ENCODE data around the gene PRKD2.

PRKD2 gene

DNA sequence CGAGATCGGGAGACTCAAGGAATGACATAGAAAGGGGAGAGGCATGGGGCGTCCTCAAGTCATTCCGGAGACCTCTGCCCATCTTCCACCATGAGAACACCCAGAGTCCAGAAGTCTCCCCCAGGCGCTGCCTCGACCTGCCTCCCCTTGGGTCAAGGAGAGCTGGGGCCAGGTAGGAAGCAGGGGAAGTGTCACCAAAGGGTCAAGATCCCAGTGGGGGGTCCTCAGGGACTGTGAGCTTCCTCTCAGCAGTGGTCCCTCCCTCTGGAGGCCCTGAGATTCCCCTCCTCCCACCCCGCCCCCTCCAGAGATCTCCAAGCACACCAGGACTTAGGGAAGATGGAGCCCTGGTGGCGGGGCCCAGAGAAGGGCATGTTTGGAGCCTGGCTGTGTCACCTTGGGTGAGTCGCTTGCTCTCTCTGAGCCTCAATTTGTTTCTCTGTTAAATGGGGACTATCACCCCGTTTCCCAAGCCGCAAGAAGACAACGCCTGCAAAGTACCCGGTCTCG is 56.9 kb downstream of the PRKD2 start:
- DNase-seq, result no peak

DNA sequence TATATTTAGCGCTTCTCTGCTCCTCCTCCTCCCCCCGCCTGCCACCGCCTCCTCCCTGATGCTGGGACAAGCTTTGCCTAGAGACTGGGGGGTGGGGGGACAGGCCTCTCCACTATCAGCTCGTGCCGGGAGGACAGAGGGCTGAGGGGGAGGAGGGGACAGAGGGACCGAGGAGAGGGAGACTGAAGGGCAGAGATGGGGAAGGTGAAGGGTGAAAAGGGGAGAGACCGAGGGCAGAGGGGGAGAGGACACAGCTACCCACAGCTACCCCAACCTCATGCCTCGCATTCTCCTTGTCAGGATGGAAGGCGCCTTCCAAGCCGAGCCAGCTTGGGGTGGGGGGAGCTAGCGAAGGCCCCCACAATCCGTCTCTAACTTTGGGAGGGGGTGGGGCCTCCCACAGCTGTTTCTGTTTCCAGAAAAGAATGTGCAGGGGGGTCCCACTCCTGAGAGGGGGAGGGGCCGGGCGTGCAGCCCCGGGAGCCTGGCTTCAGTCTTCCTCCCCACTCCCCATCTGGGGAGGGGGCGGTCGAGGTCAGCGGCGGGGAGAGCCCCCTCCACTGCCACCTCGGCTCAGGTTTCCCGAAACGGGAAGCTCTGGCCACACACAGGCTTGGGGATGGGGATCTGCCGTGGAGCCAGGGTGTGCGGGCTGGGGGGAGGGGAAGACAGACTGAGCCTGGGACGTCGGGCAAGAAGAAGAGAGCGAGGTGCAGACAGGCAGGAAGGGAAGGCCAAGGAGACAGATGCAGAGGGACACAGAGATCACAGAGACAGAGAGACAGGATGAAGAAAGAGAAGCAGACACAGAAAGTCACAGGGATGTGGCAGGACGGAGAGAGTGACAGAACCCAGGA is 57.5 kb downstream of the PRKD2 start:
- DNase-seq, result no peak

DNA sequence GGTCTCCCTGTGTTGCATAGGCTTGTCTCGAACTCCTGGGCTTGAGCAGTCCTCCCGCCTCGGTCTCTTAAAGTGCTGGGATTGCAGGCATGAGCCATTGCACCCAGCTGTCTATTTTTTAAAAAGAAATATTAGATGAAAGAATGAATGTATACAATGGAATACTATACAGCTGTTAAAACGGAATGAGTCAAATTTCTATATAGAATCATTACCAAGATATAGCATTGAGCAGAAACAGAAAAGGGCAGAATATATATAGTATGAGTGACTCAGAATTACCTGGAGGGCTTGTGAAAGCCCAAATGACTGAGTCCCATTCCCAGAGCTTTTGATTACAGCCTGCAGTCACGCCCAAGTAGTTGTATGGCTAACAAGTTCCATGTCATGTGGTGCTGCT is 60.4 kb downstream of the PRKD2 start:
- no peak for DNase-seq

DNA sequence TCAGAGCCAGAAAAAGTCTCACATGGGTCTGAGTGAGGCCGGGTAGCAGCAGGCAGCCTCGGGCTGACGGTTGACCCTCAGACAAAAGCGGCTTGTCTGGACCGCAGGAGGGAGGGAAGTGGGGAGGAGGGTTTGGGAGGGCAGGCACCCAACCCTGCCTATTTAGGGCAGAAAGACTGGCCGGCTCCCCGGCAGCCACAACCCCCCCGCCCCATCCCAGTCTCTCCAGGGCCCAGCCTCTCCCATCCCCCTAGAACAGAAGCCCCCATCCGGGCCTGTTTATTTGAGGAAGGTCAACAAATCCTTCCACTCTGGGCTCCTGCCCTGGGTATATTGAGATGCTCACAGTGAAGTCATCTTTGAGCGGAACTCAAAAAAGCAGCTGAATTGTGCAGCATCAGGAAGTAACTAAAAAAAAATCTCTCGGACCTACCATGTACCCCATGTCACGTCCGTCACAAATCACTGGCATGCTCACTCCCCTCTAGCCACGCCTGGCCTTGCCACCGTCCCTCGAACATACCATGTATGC is 62.2 kb downstream of the PRKD2 start:
- DNase-seq, result no peak

DNA sequence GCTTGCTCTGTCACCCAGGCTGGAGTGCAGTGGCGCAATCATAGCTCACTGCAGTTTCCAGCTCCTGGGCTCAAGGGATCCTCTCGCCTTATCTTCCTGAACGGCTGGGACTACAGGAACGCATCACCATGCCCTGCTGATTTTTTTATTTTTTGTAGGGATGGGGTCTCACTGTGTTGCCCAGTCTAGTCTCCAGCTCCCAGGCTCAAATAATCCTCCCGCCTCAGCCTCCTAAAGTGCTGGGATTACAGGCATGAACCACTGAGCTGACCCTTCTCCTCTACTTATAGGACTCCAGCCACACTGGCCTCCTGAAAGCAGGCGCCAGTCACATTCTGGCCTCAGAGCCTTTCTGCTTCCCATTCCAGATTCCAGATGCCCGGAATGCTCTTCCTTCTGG is 66.5 kb downstream of the PRKD2 start:
- no peak for DNase-seq

DNA sequence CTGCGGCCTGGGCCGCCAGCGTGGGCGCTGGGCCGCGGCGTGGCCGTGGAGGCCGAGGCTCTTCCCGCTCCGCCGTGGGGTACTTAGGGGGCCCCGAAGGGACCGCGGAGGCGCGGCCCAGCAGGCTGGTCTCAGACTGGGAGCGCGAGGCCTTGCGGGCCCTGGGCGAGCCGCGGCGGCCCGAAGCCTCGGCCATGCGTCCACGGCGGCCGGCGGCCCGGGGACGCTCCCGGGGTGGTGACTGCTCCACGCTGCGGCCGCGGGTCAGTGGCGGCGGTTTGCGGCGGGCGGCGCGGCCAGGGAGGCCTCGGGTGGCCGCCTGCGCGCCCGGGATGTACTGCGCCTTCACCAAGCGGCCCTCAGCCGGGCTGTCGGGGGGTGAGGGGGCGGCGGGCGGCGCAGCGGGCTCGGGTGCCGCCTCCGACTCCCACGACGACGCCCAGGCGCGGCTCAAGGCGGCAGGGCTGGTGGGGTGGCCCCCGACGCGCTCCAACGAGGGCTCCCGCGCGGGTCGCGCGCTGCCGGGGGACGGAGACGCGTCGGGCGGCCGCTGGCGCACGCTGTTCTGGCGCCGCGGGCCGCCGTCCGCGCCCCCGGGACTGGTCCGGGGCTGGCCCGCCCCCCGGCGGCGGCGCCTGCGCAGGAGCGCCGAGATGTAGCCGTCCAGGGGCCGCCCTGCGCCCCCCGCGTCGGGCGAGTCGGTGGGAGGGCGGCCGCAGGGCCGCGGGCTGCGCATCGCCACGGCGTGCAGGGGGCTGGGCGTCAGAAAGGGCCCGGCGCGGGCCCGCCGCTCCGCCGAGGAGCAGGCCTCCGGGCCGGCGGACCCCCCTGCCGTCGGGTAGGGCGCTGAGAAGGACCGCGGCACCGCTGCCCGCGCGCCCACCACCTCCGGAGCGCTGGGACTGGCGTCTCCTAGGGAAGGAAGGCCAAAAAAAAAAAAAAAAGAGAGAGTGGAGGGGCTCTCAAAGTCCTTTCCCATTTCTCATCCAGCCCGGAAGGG is 67.7 kb downstream of the PRKD2 start:
- DNase-seq, result no peak

DNA sequence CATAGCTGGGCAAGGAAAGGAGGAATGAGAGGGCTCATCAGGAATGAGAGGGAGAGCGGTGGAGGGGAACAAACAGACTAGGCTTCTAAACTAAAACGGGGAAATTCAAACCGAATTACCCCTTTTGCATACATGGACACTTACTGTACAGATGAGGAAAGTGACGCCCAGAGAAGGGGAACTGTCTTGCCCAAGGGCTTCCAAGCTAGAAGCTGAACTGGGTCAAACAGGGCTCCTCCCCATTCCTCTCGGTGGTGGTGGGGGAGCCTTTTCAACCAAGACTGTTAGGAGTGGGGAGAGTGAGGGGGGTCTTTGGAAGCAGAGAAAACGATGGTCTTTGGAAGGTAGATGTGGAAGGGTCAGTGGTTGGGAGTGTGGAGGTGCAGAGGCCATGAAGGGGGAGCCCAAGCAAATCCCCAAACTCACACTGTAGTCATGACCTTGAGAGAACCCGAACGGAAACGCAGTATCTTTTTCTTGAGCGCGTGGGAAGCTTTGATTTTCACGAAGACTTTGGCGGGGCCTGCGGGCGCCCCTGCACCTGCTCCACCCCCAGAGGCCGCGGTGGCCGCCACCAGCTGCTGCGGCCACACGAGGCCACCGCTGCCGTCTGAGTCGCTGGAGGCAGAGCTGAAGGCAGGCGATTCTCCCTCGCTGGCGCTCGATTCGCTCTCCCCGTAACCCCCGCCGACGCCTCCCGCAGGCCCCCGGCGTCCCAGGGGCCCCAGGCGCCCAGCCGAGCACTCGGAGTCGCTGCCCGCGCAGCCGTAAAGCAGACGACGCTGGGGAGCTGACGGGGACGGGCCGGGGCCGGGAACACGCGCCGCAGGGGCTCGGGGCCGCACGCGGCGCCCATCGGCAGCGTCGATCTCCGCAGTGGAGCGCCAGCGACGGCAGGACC is 68.6 kb downstream of the PRKD2 start:
- no peak for DNase-seq

DNA sequence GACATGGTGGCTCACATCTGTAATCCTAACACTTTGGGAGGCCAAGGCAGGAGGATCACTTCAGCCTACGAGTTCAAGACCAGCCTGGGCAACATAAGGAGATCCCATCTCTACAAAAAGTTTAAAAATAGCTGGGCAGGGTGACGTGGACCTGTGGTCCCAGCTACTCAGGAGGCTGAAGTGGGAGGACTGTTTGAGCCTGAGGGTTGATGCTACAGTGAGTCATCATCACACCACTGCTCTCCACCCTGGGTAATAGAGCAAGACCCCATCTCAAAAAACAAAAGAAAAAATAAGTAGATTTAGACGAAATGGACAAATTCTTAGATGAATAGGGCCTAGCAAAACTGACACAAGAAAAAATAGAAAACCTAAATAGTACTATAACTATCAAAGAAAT is 70.5 kb downstream of the PRKD2 start:
- DNase-seq, result no peak

DNA sequence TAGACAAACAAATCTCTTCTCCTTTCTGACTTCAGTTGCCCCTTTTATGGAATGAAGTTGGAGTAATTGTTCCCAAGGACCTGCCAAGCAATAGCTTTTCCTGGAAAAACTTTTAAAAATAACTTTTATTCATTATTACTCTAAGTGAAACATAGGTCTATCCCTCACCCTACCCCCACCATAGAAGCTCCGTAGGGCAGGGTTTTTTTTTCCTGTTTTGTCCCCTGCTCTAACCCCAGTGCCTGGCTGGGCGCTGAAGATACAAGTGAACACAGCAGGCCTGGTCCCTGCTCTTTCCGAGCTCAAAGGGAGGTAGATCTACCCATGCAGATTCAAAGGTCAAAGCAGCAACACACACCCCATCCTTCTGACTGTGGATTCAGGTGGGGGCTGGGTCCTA is 72.2 kb downstream of the PRKD2 start:
- DNase-seq, result no peak

DNA sequence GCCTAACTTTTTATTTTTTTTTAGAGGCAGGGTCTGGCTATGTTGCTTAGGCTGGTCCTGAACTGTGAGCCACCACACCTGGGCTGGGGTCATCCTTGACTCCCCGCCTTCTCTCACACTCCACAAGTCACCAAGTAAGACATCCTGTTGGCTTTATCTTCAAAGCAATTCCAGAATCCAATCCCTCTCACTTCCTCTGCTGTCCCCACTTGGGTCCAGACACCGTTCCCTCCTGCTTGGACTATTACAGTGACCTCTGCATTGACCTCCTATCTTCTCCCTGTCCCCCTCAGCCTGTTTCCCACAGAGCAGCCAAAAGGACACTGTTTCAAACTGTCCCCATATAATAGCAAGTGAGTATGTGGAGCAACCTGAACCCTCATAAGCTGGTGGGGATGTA is 76.3 kb downstream of the PRKD2 start:
- DNase-seq, result no peak

DNA sequence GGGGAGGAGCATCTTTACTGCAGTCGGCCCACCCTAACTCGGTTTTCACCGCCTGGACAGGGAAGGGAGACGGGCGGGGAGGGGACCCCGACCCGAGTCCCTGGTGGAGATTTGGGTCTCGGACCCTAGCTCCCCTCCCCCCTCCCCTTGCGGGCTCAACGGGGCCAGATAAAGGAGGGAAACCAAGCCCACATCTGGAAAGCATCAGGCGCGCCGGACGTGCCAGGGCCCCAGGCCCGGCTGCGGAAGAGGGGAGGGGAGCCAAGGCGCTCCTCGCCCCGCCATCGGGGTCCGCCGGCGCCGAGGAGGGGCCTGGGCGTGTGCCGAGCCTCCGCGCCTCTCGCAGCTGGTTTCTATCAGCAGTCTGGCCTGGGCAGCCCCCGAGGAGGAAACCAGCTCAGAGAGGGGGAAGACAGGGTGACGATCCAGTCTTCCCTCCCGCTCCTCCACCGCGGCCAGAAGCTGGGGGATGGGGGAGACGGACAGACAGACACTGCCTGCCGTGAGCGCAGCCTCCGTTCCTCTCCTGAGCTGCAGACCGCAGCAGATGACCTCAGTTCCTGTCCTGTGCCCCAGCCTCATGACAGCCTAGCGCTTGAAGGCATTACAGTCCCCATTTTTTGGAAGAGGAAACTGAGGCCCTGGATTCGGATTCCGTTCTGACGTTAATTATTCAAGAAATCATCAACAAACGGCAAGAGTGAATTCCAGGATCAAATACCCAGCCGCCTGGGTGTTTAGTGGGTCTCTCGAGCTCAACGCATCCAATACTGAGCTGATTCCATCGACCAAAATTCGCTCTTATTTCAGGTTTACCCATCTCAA is 77.3 kb downstream of the PRKD2 start:
- DNase-seq, result no peak

DNA sequence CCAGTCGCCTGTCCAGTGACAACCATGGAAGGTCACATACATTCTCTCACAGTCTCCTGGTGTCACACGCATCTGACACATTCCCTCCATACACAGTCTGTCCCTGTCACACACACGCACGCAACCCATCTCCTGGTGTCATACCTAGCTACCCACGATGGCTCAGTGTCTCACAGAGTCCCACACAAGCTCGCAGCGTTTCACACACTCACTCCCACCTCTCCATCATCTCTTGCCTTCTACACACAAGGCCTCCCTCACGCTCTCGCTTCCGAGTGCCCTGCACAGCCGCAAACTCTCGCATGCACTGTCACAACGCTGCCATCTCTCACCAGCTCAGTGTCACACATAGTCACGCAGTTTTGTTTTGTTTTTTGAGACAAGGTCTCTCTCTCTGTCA is 79.7 kb downstream of the PRKD2 start:
- no peak for DNase-seq

DNA sequence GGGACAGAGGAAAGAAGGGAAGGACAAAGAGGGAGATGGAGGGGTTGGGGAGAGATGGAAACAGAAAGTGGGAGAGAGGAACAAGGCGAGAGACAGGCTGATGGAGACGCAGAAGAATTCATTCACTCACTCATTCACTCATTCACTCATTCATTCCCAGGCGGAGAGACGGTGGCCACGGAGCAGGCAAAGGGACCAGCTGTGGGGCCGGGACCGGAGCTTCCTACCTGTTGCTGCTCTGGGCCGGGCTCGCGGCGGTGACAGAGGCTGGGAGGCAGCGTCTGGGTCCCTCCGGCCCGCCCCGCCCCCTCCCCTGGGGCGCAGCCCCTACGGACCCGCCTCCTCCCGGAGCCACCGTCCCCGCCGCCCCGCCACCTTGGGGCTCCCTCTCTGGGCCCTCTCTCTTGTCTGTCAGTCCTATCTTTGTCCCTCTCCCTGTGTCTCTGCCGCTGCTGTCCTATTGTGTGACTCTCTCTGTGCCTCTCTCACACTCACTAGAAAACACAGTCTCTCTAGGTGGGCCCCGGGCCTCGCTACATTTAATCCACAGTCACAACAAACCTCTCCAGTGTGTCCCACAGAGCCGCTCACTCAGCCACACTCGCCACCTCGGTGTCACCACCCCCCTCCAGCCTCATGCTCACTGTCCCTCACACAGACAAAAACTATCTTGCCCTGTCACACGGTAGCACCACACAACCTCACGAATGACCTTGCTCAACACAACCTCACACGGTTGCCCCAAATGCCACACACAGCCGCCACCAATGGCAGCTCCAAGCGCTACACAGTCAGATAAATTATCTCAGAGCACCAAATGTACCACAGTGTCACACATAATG is 80.8 kb downstream of the PRKD2 start, which contains the start of gene GNG8:
Gene GNG8, minus strand, starts transcription at position 283 of the 842 bp plus-strand sequence. CDS start 1,520 bp downstream, outside the sequence.
- no peak for DNase-seq

DNA sequence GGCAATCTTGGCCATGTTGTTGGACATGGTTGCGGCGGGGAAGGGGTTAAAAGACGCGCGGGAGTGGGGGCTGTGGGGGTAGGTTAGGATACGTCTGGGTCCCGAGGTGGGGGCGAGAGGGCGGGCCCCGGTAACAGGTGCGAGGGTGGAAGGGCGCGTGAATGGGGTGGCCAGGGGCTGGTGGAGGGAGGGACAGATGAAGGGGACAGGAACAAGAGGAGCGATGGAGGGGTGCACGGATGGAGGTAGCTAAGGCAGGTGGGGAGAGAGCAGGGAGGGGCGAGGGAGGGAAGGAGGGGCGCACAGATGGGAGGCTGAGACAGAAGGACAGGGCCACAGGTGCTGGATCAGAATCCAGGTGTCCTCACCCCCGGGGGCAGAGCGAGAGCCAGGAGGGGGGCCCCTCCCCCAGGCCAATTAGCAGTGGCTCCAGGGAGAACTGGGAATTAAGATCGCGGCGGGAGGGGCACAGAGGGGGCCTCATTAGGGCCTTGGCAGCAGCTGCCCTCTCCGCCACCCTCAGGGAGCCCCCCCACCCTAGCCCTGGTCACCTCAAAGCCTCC is 82.2 kb downstream of the PRKD2 start:
- DNase-seq, result no peak

DNA sequence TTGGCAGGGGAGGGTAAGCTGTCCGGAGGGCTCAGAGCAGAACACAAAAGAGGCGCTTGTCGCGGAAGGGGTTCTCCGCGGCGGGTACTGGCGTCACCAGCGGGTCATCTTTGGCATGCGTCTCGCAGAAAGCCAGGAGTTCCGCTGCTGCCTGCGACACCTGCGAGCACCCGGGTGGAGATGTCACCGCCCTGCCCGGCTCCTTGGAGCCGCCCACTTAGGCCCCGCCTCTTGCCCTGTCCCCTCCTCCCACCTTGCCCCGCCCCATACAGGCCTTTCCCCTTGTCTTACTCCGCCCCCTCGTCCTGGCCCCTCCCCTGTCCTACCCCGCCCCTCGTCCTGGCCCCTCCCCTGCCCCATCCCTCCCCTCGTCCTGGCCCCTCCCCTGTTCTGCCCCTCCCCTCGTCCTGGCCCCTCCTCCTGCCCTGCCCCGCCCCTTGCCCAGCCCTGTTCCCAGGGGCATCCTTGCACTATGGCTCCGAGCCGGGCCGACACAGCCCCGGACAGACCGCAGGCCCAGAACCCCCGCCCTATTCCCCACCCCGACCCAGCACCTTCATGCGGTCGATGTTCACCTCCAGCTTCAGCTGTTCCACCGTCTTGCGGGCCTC is 82.8 kb downstream of the PRKD2 start:
- peak; percentile 34 for DNase-seq

DNA sequence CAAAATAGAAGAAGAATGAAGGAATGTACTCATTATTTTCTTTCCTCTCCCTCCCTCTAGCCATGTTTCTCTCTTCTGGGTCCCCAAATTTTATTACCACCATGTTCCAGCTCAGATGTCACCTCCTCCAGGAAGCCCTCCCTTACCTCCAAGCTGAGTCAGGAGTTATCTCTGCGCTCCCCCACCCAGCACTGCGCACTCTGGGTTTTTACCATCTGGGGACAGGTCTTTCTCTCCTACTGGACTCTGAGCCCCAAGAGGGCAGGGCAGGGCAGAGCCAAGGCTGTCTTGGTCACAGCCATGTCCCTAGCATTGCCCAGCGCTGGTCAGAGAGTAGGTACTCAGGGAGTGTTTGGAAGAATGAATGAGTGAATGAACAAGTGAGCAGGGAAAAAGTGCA is 83.8 kb downstream of the PRKD2 start:
- DNase-seq, result no peak

DNA sequence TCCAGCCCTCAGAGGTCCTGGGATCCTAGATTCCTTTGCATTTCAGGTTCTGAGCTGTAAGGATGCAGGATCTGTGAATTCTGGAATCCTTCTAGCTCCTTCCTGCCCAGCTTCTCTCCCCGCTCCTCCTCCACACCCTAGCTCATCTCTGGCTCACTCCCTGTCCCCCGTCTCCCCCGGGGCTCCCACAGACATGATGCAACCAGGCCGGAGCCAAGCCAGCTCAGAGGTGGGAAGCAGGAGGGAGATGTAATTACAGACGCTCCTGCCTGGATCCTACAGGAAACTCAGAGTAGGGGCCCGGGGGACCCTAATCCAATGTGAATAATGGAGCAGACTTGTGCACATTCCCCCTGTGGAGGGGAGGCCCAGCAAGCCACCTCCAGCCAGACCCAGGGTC is 85.4 kb downstream of the PRKD2 start:
- DNase-seq, result no peak

DNA sequence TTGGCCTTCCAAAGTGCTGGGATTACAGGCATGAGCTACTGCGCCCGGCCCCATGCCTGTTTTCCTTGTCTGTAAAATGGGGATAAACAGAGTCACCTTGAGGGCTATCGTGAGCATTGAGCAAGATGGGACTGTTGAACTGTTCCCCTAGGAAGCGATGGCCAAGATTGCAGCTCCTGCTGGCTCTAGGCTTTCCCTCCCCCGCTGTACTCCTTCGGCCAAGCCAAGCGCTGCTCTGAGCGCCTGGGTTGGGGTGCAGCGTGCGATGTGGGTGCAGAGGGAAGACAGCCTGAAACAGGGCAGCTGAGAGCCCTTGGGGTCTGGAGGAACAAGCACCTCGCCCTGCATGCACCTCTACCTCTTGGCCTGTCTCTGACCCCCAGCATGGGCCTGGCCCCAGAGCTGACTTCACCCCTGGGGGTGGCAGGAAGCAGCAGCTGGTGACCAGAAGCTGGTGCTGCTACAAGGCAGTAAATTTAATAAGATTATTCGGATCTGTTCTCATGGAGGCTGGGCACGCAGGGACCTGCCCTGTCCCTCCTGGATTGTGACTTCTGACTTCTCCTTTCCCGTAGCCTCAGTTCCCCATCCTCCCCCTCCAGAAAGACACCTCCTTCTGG is 86.2 kb downstream of the PRKD2 start:
- DNase-seq, result no peak

DNA sequence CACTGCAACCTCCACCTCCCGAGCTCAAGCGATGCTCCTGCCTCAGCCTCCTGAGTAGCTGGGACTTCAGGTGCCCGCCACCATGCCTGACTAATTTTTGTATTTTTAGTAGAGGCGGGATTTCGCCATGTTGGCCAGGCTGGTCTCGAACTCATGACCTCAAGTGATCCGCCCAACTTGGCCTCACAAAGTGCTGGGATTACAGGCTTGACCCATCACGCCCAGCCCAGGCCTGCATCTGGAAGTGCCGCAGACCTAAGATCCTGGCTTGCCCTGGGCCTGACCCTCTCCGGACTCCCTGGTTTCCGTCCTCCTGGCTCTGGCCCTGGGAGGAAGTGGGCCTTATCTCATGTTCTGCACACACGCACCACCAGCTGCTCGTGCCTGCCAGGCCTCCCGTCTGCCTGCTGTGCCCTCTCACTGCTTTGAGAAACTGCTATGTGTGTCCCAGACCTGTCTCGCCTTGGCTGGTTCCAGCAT is 87.3 kb downstream of the PRKD2 start:
- no peak for DNase-seq
